NCI-H82 (cell line): ENCODE results near the gene TMEM179B.
"Not testable (repeated sequence)": the region's sequence is repeated elsewhere in the genome, so short reads cannot be mapped to it uniquely, and the experiment has no call there.

Experiments
- DNase-seq: peaks from one replicate; lab custom pipeline; 2025; lab: John Stamatoyannopoulos, UW

The TMEM179B gene

GRCh38 chr11:62787005-62787759, at the start of gene TMEM179B:
Gene TMEM179B, plus strand, starts transcription at chr11:62787402. Its CDS starts 30 bp downstream, at chr11:62787432.
- peak; percentile 99 for DNase-seq

GRCh38 chr11:62747475-62748160, 39.6 kb upstream of the TMEM179B start:
- no peak for DNase-seq

GRCh38 chr11:62749931-62750330, 37.3 kb upstream of the TMEM179B start:
- DNase-seq, result not testable (repeated sequence)

- DNase-seq, result no peak
Observed at GRCh38 chr11:62752177-62752785, 34.9 kb upstream of the TMEM179B start.

- DNase-seq, result no peak
Observed at GRCh38 chr11:62752994-62753735, 34.0 kb upstream of the TMEM179B start.

- DNase-seq, result peak; percentile 99
Observed at GRCh38 chr11:62753736-62754603, 33.2 kb upstream of the TMEM179B start, which contains the start of gene ZBTB3. Gene ZBTB3, minus strand, starts transcription at chr11:62754160. Its CDS starts 496 bp downstream, at chr11:62753664.

GRCh38 chr11:62755086-62755615, 32.1 kb upstream of the TMEM179B start:
- no peak for DNase-seq

- DNase-seq, result no peak
Observed at GRCh38 chr11:62757846-62758788, 29.1 kb upstream of the TMEM179B start.

- DNase-seq, result peak; percentile 21
Observed at GRCh38 chr11:62760867-62761227, 26.4 kb upstream of the TMEM179B start.

GRCh38 chr11:62770778-62771143, 16.4 kb upstream of the TMEM179B start:
- peak; percentile 58 for DNase-seq

GRCh38 chr11:62771144-62772021, 15.8 kb upstream of the TMEM179B start, which contains the start of gene TAF6L:
Gene TAF6L, plus strand, starts transcription at chr11:62771396. Its CDS starts 4,388 bp downstream, at chr11:62775784.
- peak; percentile 99 for DNase-seq

- DNase-seq, result no peak
Observed at GRCh38 chr11:62774407-62774806, 12.8 kb upstream of the TMEM179B start.

GRCh38 chr11:62775646-62776045, 11.6 kb upstream of the TMEM179B start:
- no peak for DNase-seq

GRCh38 chr11:62777389-62777788, 9.8 kb upstream of the TMEM179B start:
- no peak for DNase-seq

- DNase-seq, result no peak
Observed at GRCh38 chr11:62778441-62778840, 8.8 kb upstream of the TMEM179B start.

GRCh38 chr11:62782753-62783152, 4.4 kb upstream of the TMEM179B start:
- no peak for DNase-seq

- DNase-seq, result peak; percentile 87
Observed at GRCh38 chr11:62786318-62787004, 741 bp upstream of the TMEM179B start.

GRCh38 chr11:62788991-62789390, 1.8 kb downstream of the TMEM179B start:
- peak; percentile 5 for DNase-seq
